Hepatocyte (in vitro differentiated cells): ENCODE results near the gene BARX2. TPM values are rescaled to one million over a fixed set of nuclear protein-coding genes. Genes with fewer than 3 reads are reported as not detected.

Experiments used
- DNase-seq: peaks from one replicate; pipeline ENCODE4 v3.0.0-alpha.2; 2016; ENCODE audit warnings: low spot score
- H2AFZ ChIP-seq: fragments of 200-600 bp; sonication (generic); 2 replicates; pipeline ENCODE4 v1.6.0; 2016; ENCODE audit warnings: antibody characterized with exemption, mild to moderate bottlenecking
- H3K27ac ChIP-seq: fragments of 200-600 bp; sonication (generic); 2 replicates; pipeline ENCODE4 v1.5.1; 2016; ENCODE audit warnings: mild to moderate bottlenecking
- H3K27me3 ChIP-seq: fragments of 200-600 bp; sonication (generic); 2 replicates; pipeline ENCODE4 v1.6.1; 2016
- H3K36me3 ChIP-seq: fragments of 200-600 bp; sonication (generic); replicated peaks from 2 replicates; pipeline ENCODE4 v1.5.1; 2016; ENCODE audit warnings: low read depth; ENCODE audit not compliant: insufficient read depth
- H3K4me1 ChIP-seq: fragments of 200-600 bp; sonication (generic); 2 replicates; pipeline ENCODE4 v1.5.1; 2016; ENCODE audit warnings: mild to moderate bottlenecking, moderate library complexity; ENCODE audit not compliant: insufficient read depth
- H3K4me2 ChIP-seq: fragments of 200-600 bp; sonication (generic); 2 replicates; pipeline ENCODE4 v1.6.0; 2016
- H3K4me3 ChIP-seq: fragments of 200-600 bp; sonication (generic); 2 replicates; pipeline ENCODE4 v1.5.1; 2016; ENCODE audit warnings: mild to moderate bottlenecking
- H3K79me2 ChIP-seq: fragments of 200-600 bp; sonication (generic); 2 replicates; pipeline ENCODE4 v1.6.0; 2017; ENCODE audit warnings: mild to moderate bottlenecking
- H3K9me2 ChIP-seq: fragments of 200-600 bp; sonication (generic); replicated peaks from 2 replicates; pipeline ENCODE4 v1.6.0; 2017; ENCODE audit warnings: mild to moderate bottlenecking; ENCODE audit not compliant: insufficient read depth
- H3K9me3 ChIP-seq: fragments of 200-600 bp; sonication (generic); 2 replicates; pipeline ENCODE4 v1.5.1; 2016; ENCODE audit warnings: low read depth, mild to moderate bottlenecking
- H4K20me1 ChIP-seq: fragments of 200-600 bp; sonication (generic); 2 replicates; pipeline ENCODE4 v1.6.0; 2016; ENCODE audit warnings: mild to moderate bottlenecking; ENCODE audit not compliant: insufficient read depth, poor library complexity, severe bottlenecking
- EZH2 ChIP-seq: fragments of 200-600 bp; sonication (generic); IDR thresholded peaks from 2 replicates; pipeline ENCODE4 v1.6.1; 2016; ENCODE audit warnings: antibody characterized with exemption, mild to moderate bottlenecking, borderline replicate concordance
- EZH2phosphoT487 ChIP-seq: fragments of 200-600 bp; sonication (generic); IDR thresholded peaks from one replicate; pipeline ENCODE4 v1.6.1; 2018; ENCODE audit warnings: antibody characterized with exemption, mild to moderate bottlenecking, low read depth, moderate library complexity; ENCODE audit not compliant: unreplicated experiment, severe bottlenecking
- WGBS: methylation state at CpG from one replicate; pipeline ENCODE4 v1.1.6; 2016; ENCODE audit warnings: low lambda C conversion rate; ENCODE audit errors: missing lambda C conversion rate; 5-methylcytosine and 5-hydroxymethylcytosine counted together
- polyA plus RNA-seq: library from polyadenylated mRNA; unstranded; fragments of >200 nt; fragmentation: Nextera tagmentation; extraction: Ambion mirVana; gene quantifications from 2 replicates; pipeline ENCODE4 v1.2.1, GENCODE V29; 2016
- total RNA-seq: library from RNA; depleted of rRNA; stranded (reverse); fragments of >200 nt; gene quantifications from 2 replicates; pipeline ENCODE4 v1.2.3, GENCODE V29; 2014
- TF ChIP-seq, protein P1 (sequence below): fragments of 200-600 bp; sonication (generic); IDR thresholded peaks from 2 replicates; pipeline ENCODE4 v1.5.1; 2016; ENCODE audit warnings: antibody characterized with exemption, mild to moderate bottlenecking; ENCODE audit not compliant: poor library complexity

The BARX2 gene
- total and polyA plus RNA-seq, 2 experiments from 2014 or later, result 0.10 to 0.77 TPM

DNA sequence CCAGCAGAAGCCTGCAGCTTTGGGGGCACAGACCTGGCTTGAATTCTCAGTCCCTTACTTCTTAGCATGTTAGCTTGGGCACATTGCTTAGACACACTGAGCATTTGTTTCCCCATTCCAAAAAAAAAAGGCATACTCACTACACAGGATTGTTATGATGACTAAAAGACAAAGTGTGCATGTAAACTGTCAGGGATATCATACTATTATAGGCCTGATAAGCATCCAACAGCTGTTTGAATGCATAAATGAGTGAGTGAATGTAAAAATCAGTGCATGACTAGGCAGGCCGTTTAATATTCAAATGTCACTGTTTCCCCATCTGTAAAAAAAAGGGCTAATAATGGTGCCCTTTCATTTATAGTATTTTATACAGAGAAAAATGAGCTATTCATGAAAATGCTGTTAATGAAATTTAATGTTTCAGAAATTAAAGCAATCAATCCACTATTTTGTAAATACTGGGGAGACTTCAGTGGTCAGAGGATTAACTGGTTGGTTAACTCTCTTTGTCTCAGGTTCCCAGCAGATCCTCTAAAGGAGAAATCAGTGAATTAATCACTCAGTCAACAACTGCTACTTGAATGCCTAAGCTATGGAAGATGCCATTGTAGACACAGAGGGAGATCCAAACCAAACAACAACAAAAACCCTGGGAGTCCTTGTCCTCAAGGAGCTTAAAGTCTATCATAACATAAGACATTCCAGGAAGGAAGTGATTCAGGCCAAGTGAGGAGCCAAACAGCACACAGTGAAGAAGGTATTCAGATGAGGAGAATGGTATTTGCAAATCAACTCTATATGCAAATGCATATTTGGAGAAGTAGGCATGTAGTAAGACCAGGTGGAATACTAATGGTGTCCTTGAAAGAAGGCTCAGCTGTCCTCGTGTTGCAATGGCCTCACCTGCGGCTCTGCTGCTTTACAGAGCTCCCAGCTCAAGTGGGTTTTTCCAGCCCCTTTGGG lies 26.8 kb downstream of the BARX2 start:
- DNase-seq, result no peak
- no peak overlapping the region for H3K4me3 ChIP-seq
- no peaks in the 10 kb centered on the region for H3K36me3 ChIP-seq
- TF ChIP-seq, protein P1, sequence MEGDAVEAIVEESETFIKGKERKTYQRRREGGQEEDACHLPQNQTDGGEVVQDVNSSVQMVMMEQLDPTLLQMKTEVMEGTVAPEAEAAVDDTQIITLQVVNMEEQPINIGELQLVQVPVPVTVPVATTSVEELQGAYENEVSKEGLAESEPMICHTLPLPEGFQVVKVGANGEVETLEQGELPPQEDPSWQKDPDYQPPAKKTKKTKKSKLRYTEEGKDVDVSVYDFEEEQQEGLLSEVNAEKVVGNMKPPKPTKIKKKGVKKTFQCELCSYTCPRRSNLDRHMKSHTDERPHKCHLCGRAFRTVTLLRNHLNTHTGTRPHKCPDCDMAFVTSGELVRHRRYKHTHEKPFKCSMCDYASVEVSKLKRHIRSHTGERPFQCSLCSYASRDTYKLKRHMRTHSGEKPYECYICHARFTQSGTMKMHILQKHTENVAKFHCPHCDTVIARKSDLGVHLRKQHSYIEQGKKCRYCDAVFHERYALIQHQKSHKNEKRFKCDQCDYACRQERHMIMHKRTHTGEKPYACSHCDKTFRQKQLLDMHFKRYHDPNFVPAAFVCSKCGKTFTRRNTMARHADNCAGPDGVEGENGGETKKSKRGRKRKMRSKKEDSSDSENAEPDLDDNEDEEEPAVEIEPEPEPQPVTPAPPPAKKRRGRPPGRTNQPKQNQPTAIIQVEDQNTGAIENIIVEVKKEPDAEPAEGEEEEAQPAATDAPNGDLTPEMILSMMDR, result no peak
- TF ChIP-seq EZH2phosphoT487 (no peak), EZH2 (no peak)
- no peaks in the 10 kb centered on the region for H3K27me3 ChIP-seq
- H3K79me2 ChIP-seq, result no peaks in the 10 kb centered on the region
- no peaks in the 10 kb centered on the region for H3K9me2 ChIP-seq
- H3K27ac ChIP-seq, result no peak overlapping the region
- H3K4me2 ChIP-seq, result no peak overlapping the region
- no peak overlapping the region for H2AFZ ChIP-seq
- H4K20me1 ChIP-seq, result no peaks in the 10 kb centered on the region
- H3K9me3 ChIP-seq, result no peaks in the 10 kb centered on the region
- no peaks in the 10 kb centered on the region for H3K4me1 ChIP-seq
- 92% methylated on average over 3 of the region's 3 CpGs for WGBS

DNA sequence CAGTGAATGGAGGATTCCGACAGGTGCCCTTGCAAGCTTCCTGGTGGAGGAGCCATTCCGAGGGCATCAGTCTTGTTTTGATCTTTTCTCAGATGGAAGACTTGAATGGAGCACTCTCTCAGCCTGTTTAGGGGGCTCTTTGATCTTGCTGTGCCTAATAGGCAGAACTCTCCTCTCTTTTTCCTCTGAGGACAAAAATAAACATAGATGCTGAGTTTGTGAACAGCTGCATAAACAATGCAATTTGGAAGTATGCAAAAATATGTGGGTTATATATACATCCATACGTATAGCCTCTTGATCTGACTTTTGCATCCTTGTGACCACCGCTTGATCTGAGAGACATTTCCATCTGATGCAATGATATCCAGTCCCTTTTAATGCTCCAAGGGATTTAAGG lies 29.1 kb downstream of the BARX2 start:
- no peak overlapping the region for H3K4me3 ChIP-seq
- H3K36me3 ChIP-seq, result no peaks in the 10 kb centered on the region
- no peak overlapping the region for H3K27ac ChIP-seq
- H3K4me1 ChIP-seq, result no peaks in the 10 kb centered on the region
- H3K27me3 ChIP-seq, result no peaks in the 10 kb centered on the region
- no peak for DNase-seq
- H2AFZ ChIP-seq, result no peak overlapping the region
- H4K20me1 ChIP-seq, result no peaks in the 10 kb centered on the region
- WGBS, result 76% methylated on average over 4 of the region's 4 CpGs
- TF ChIP-seq EZH2phosphoT487 (no peak), EZH2 (no peak)
- TF ChIP-seq, protein P1, result no peak
- H3K9me3 ChIP-seq, result no peaks in the 10 kb centered on the region
- H3K4me2 ChIP-seq, result no peak overlapping the region
- no peaks in the 10 kb centered on the region for H3K79me2 ChIP-seq
- H3K9me2 ChIP-seq, result no peaks in the 10 kb centered on the region

DNA sequence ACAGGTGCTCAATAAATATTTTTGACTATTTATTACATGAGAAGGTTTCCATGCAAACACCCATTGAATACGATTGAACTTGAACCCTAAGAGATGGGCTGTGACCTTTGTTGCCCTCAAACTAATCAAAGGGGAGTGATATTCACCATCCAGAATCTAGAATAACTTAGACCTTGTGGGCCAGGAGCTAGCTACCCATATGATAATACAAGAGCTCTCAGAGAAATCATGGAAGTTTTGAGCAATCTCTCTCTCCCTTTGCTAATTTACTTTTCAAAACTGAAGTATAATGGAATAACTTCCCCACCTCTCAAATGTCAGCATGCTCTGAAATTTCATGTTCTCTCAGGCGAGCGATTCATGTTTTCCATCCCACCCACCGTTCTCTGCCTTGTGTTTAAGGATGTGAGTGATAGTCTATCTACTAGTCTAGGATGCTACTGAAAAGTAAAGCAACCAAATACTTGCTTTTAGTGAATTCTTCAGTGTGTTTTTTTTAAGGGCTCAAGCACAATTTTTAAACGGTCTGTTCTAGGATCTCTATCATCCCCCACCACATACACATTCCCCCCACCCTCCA lies 33.3 kb downstream of the BARX2 start:
- Histone ChIP-seq H3K36me3 (no peaks in the 10 kb centered on the region), H3K27ac (no peak overlapping the region), H3K9me3 (no peaks in the 10 kb centered on the region), H3K4me2 (no peak overlapping the region), H3K9me2 (no peaks in the 10 kb centered on the region), H3K79me2 (no peaks in the 10 kb centered on the region), H3K4me1 (no peaks in the 10 kb centered on the region), H3K4me3 (no peak overlapping the region), H4K20me1 (no peaks in the 10 kb centered on the region), H3K27me3 (no peaks in the 10 kb centered on the region), H2AFZ (no peak overlapping the region)
- no peak for TF ChIP-seq EZH2
- TF ChIP-seq, protein P1, result no peak
- TF ChIP-seq EZH2phosphoT487, result no peak
- DNase-seq, result no peak
- 96% methylated on average over 5 of the region's 5 CpGs for WGBS
